ENCODE results near the gene ACADM.
A peak's percentile ranks its signal among the peaks of the same experiment; 100 is the strongest.

The ACADM gene

GRCh38 chr1:75731881-75732280 lies 7.4 kb downstream of the ACADM start:
- TF ChIP-seq CSRNP3 (CRISPR knock-in tag; IDR thresholded peaks at IDR 0.05): no peak
- no peak for TF ChIP-seq TCF4 (CRISPR knock-in tag; IDR thresholded peaks at IDR 0.05; ENCODE audit: borderline replicate concordance)
- TF ChIP-seq RARB (CRISPR knock-in tag; IDR thresholded peaks at IDR 0.05): no peak
- TF ChIP-seq TSHZ2 (CRISPR knock-in tag; IDR thresholded peaks at IDR 0.05): no peak
- no peak for TF ChIP-seq ZNF8 (CRISPR knock-in tag; IDR thresholded peaks at IDR 0.05)
- no peak for TF ChIP-seq ISL1 (CRISPR knock-in tag; IDR thresholded peaks at IDR 0.05)
- no peak for TF ChIP-seq GLIS3 (CRISPR knock-in tag; IDR thresholded peaks at IDR 0.05)
- TF ChIP-seq PATZ1 (CRISPR knock-in tag; IDR thresholded peaks at IDR 0.05; ENCODE audit: borderline replicate concordance): no peak
- TF ChIP-seq ZFP30 (CRISPR knock-in tag; IDR thresholded peaks at IDR 0.05): no peak
- no peak for TF ChIP-seq TOX (CRISPR knock-in tag; IDR thresholded peaks at IDR 0.05; ENCODE audit: borderline replicate concordance)
- TF ChIP-seq ZC3H10 (CRISPR knock-in tag; IDR thresholded peaks at IDR 0.05): no peak
- no peak for TF ChIP-seq SNAI2 (CRISPR knock-in tag; IDR thresholded peaks at IDR 0.05)
- no peak for TF ChIP-seq ZNF70 (CRISPR knock-in tag; IDR thresholded peaks at IDR 0.05)
- no peak for TF ChIP-seq ESRRG (CRISPR knock-in tag; IDR thresholded peaks at IDR 0.05)
- no peak for TF ChIP-seq ZFP3 (CRISPR knock-in tag; IDR thresholded peaks at IDR 0.05)
- TF ChIP-seq CSDC2 (CRISPR knock-in tag; IDR thresholded peaks at IDR 0.05): no peak
- no peak for TF ChIP-seq ZNF565 (CRISPR knock-in tag; conservative IDR thresholded peaks at IDR 0.05; ENCODE audit: low read depth)
- TF ChIP-seq POU6F1 (CRISPR knock-in tag; IDR thresholded peaks at IDR 0.05; ENCODE audit: borderline replicate concordance, low read depth): no peak
- no peak for ATAC-seq

- TF ChIP-seq ZNF565 (CRISPR knock-in tag; conservative IDR thresholded peaks at IDR 0.05; ENCODE audit: low read depth) (no peak), ZNF70 (CRISPR knock-in tag; IDR thresholded peaks at IDR 0.05) (no peak), POU6F1 (CRISPR knock-in tag; IDR thresholded peaks at IDR 0.05; ENCODE audit: borderline replicate concordance, low read depth) (no peak), ZC3H10 (CRISPR knock-in tag; IDR thresholded peaks at IDR 0.05) (no peak), ESRRG (CRISPR knock-in tag; IDR thresholded peaks at IDR 0.05) (no peak), GLIS3 (CRISPR knock-in tag; IDR thresholded peaks at IDR 0.05) (no peak), RARB (CRISPR knock-in tag; IDR thresholded peaks at IDR 0.05) (no peak), TSHZ2 (CRISPR knock-in tag; IDR thresholded peaks at IDR 0.05) (no peak), TOX (CRISPR knock-in tag; IDR thresholded peaks at IDR 0.05; ENCODE audit: borderline replicate concordance) (no peak), CSDC2 (CRISPR knock-in tag; IDR thresholded peaks at IDR 0.05) (no peak), ZFP30 (CRISPR knock-in tag; IDR thresholded peaks at IDR 0.05) (no peak), PATZ1 (CRISPR knock-in tag; IDR thresholded peaks at IDR 0.05; ENCODE audit: borderline replicate concordance) (no peak), PPARA (CRISPR knock-in tag; IDR thresholded peaks at IDR 0.05; ENCODE audit: borderline replicate concordance) (no peak), CSRNP3 (CRISPR knock-in tag; IDR thresholded peaks at IDR 0.05) (no peak)
- peak; percentile 59 for ATAC-seq
Observed at GRCh38 chr1:75732703-75733102, 8.2 kb downstream of the ACADM start.
